Neural crest cell (in vitro differentiated cells): Measurements from ENCODE around the gene ABHD16B. TPM values are rescaled to one million over a fixed set of nuclear protein-coding genes. Genes with fewer than 3 reads are reported as not detected.
A peak's percentile ranks its signal among the peaks of the same experiment; 100 is the strongest.
"Not testable (repeated sequence)": the region's sequence is repeated elsewhere in the genome, so short reads cannot be mapped to it uniquely, and the experiment has no call there.

Experiments
- DNase-seq: peaks from one replicate; pipeline ENCODE4 v3.0.0; 2021; ENCODE audit warnings: low read depth, mixed read lengths, low spot score
- H3K27ac Mint-ChIP-seq: one replicate; pipeline ENCODE4 v1.8.0; 2021; ENCODE audit warnings: mild to moderate bottlenecking, mixed read lengths; ENCODE audit not compliant: unreplicated experiment
- H3K27me3 Mint-ChIP-seq: 2 replicates; pipeline ENCODE4 v1.8.0; 2021; ENCODE audit warnings: low read depth, mild to moderate bottlenecking, mixed read lengths
- H3K36me3 Mint-ChIP-seq: 2 replicates; pipeline ENCODE4 v1.8.0; 2021; ENCODE audit warnings: low read depth, mild to moderate bottlenecking, mixed read lengths
- H3K4me1 Mint-ChIP-seq: 2 replicates; pipeline ENCODE4 v1.8.0; 2021; ENCODE audit warnings: mixed read lengths
- H3K4me3 Mint-ChIP-seq: one replicate; pipeline ENCODE4 v1.8.0; 2021; ENCODE audit warnings: mild to moderate bottlenecking, mixed read lengths
- H3K9me3 Mint-ChIP-seq: 2 replicates; pipeline ENCODE4 v1.8.0; 2021; ENCODE audit warnings: mixed read lengths
- total RNA-seq: library from RNA; stranded (reverse); gene quantifications from 2 replicates; pipeline ENCODE4 v1.2.1, GENCODE V29; 2021
- TF ChIP-seq, protein P1 (sequence below): fragments of 200-600 bp; sonication (generic); conservative IDR thresholded peaks from 2 replicates; pipeline ENCODE4 v1.5.0; 2021; ENCODE audit warnings: antibody characterized with exemption, mild to moderate bottlenecking

Gene ABHD16B
- total RNA-seq, 1 donor from 2014 or later, result not detected

DNA sequence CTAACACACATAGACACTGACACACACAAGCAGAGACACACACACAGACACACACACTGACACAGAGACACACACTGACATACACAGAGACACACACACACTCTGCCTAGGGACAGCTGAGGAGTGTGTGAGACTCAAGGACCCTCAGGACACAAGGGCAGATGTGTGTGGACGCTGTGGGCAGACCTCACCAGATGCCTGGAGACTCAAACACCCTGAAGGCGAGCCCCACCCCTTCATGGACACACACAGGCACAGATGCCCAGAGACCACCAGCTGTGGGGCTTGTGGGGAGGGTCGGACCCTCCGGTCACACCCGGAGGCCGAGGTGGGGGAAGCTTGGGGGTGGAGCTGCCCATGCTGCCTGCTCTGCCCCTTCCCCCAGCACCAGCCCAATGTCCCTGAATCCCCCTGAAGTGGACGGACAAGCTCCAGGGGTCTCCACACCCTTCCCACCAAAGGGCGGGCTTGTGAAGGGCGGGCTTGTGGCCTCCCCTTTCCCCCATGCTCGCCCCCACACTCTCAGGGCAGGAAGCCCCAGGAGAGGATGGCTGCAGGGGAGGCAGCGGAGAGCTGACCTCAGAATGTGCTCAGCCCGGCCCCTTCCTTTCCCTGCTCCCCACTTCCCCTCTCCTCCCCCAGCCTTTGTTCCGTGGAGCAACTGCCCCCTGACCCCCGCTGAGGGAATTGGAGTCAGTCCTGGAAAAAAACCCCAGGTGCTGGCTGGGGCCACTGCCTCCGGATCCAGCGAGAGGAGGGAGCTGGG, 13.9 kb upstream of the ABHD16B start:
- H3K27ac Mint-ChIP-seq, result no peak overlapping the region

DNA sequence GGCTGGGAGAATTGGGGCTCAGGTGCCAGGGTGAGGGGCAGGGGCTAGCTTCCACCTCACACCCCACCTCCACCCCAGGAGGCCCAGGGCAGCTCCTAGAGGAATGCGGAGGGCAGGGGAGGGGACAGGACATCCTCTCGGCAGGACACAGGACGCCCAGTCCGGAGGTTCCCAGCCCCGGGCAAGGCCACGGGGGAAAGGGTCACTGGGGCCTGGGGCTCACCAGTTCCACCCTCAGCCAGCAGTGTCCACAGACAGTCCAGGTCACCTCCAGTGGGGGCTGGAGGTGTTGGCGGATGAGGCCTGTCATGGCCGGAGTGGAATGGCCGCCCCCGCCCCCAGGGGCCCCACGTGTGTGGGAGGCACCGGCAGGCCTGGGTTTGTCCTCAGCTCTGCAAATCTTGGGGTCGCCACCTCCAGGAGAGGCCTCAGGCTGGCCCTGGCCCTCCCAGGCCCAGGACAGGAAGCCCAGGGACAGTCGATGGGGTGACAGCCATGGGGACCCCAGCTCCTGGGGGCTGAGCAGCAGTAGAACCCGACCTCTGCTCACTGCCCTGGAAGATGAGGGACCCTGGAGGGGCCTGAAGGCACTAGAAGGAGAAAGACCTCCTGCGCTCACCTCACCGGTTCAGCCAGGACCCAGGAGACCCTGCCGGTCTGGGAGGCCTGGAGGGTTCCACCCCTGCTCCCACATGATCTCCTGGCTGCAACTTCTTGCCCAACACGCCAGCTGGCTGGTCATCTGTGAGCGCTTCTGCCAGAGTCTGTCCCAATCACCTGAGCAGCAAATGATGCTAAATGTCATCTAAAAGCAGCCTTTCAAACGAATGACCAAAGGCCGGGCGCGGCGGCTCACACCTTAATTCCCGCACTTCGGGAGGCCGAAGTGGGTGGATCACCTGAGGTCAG, 13.0 kb upstream of the ABHD16B start:
- Mint-ChIP-seq H3K36me3 (no peaks in the 10 kb centered on the region), H3K27ac (no peak overlapping the region), H3K27me3 (no peaks in the 10 kb centered on the region), H3K4me1 (peaks cover 8% of the 10 kb centered on the region), H3K9me3 (no peaks in the 10 kb centered on the region), H3K4me3 (no peak overlapping the region)
- TF ChIP-seq, protein P1, sequence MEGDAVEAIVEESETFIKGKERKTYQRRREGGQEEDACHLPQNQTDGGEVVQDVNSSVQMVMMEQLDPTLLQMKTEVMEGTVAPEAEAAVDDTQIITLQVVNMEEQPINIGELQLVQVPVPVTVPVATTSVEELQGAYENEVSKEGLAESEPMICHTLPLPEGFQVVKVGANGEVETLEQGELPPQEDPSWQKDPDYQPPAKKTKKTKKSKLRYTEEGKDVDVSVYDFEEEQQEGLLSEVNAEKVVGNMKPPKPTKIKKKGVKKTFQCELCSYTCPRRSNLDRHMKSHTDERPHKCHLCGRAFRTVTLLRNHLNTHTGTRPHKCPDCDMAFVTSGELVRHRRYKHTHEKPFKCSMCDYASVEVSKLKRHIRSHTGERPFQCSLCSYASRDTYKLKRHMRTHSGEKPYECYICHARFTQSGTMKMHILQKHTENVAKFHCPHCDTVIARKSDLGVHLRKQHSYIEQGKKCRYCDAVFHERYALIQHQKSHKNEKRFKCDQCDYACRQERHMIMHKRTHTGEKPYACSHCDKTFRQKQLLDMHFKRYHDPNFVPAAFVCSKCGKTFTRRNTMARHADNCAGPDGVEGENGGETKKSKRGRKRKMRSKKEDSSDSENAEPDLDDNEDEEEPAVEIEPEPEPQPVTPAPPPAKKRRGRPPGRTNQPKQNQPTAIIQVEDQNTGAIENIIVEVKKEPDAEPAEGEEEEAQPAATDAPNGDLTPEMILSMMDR, result no peak
- no peak for DNase-seq

More for the DNA sequence above, 13.9 kb upstream of the ABHD16B start:
- H3K36me3 Mint-ChIP-seq, result no peaks in the 10 kb centered on the region
- TF ChIP-seq, protein P1, result no peak
- no peaks in the 10 kb centered on the region for H3K9me3 Mint-ChIP-seq
- H3K4me1 Mint-ChIP-seq, result peaks cover 8% of the 10 kb centered on the region
- H3K4me3 Mint-ChIP-seq, result no peak overlapping the region
- DNase-seq, result no peak
- no peaks in the 10 kb centered on the region for H3K27me3 Mint-ChIP-seq

DNA sequence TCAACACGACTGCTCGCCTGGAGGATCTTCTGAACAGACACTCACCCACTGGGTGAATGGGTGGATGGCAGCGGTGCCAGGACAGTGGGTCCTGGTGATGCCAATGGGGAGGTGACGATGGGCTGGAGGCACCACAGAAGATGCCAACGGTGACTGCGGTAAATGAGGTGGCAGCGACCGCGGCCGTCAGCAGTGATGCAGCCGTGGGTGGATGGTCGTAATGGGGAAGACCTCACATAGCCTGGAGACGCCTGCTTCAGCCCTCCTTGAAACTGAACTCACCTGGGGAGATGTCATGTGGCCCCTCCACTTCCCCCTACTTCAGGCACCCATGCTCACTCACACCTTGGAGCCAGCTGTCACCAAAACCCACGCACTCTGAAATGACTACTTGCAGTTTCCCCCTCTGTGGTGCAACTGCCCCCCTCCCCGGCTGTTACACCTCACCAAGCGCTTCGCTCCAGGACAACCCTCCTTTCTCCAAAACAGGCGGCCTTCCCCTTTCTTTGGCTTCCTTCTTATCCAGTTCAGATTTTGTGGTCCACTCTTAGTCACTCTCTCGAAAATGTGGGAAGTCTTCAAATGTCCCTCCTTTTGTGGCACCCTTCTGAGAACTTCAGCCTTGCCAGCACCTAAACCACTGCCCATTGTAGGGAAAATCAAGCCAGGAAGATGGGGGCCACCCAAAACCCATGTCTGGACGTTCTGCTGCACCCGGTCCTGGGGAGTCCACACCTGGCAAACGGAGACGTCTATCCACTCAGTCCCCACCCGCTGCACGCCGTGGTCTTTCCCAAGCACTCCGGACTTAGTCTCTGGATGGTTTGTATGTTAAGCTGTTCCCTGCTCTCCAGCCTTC, 10.4 kb upstream of the ABHD16B start:
- no peak for DNase-seq
- H3K4me3 Mint-ChIP-seq, result peak overlapping the region; percentile 7
- H3K27me3 Mint-ChIP-seq, result no peaks in the 10 kb centered on the region
- H3K27ac Mint-ChIP-seq, result peak overlapping the region; percentile 58
- H3K36me3 Mint-ChIP-seq, result no peaks in the 10 kb centered on the region
- peaks cover 8% of the 10 kb centered on the region for H3K4me1 Mint-ChIP-seq
- TF ChIP-seq, protein P1, result no peak
- no peaks in the 10 kb centered on the region for H3K9me3 Mint-ChIP-seq

DNA sequence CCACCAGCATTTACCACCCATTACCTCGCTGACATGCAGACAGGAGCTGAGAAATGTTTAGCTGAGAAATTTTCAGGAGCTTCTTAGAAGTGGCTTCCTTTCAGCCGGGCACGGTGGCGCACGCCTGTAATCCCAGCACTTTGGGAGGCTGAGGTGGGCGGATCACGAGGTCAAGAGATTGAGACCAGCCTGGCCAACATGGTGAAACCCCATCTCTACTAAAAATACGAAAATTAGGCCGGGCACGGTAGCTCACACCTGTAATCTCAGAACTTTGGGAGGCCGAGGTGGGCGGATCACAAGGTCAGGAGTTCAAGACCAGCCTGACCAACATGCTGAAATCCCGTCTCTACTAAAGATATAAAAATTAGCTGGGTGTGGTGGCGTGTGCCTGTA, 9.8 kb upstream of the ABHD16B start:
- not testable (repeated sequence) for H3K27me3 Mint-ChIP-seq, H3K4me1 Mint-ChIP-seq, H3K27ac Mint-ChIP-seq, H3K36me3 Mint-ChIP-seq, DNase-seq, H3K9me3 Mint-ChIP-seq
- peak overlapping the region; percentile 7 for H3K4me3 Mint-ChIP-seq

DNA sequence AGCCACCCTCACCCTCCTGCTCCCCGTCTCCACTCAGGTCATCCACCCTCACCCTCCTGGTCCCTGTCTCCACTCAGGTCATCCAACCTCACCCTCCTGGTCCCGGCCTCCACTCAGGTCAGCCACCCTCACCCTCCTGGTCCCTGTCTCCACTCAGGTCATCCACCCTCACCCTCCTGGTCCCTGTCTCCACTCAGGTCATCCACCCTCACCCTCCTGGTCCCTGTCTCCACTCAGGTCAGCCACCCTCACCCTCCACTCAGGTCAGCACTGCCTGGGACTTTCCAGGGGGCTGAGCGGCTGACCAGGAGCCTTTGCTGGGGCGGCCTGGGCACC, 7.6 kb upstream of the ABHD16B start:
- not testable (repeated sequence) for H3K4me3 Mint-ChIP-seq, H3K9me3 Mint-ChIP-seq
- peaks cover 30% of the 10 kb centered on the region for H3K4me1 Mint-ChIP-seq

DNA sequence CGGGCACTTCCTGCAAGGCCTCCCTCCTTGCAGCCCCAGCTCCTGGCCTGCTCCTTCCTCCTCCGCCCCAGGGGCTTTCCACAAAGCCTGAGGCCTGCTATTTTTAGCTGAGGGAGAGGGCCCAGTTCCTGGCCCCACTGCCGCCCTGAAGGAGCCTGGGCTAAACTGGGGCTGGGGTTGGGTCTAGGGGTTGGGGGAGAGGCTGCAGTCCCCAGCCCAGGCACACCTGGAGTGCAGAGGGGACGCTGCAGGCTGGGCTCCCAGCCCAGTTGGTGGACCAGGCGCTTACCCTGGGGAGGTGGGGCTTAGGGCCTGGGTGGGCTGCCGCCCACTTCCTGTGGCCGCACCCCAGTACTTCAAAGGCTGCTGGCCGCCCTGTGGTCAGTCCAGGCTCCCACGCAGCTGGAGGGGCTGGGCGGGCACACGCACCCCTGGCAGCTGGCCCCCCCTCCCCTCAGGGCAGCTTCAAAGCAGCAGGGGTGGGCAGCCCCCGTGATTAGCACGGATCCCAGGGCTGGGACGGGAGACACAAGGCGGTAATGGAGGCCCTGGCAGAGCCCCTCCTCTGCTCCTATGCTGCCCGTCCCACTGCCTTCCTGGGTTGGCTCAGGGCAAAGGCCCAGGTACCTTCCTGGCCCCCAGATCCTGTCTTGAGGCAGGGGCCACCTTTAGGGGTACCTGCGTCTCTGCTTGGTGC, 7.1 kb upstream of the ABHD16B start:
- no peaks in the 10 kb centered on the region for H3K9me3 Mint-ChIP-seq
- H3K4me1 Mint-ChIP-seq, result peaks cover 35% of the 10 kb centered on the region
- no peak for DNase-seq
- H3K27ac Mint-ChIP-seq, result no peak overlapping the region
- H3K36me3 Mint-ChIP-seq, result no peaks in the 10 kb centered on the region
- peaks cover 2% of the 10 kb centered on the region for H3K27me3 Mint-ChIP-seq
- TF ChIP-seq, protein P1, result no peak
- H3K4me3 Mint-ChIP-seq, result no peak overlapping the region

More for the DNA sequence above, 7.6 kb upstream of the ABHD16B start:
- H3K27me3 Mint-ChIP-seq, H3K27ac Mint-ChIP-seq, H3K36me3 Mint-ChIP-seq, DNase-seq: not testable (repeated sequence)
